Endothelial cell (in vitro differentiated cells): ENCODE measurements around the gene NAGLU. TPM values are rescaled to one million over a fixed set of nuclear protein-coding genes. Genes with fewer than 3 reads are reported as not detected.
A peak's percentile ranks its signal among the peaks of the same experiment; 100 is the strongest.

Experiments
- DNase-seq: peaks from one replicate; pipeline ENCODE4 v3.0.0; 2021; ENCODE audit warnings: low spot score
- H3K27ac Mint-ChIP-seq: one replicate; pipeline ENCODE4 v1.8.0; 2021; ENCODE audit warnings: mixed read lengths, inconsistent platforms; ENCODE audit not compliant: unreplicated experiment
- H3K27me3 Mint-ChIP-seq: one replicate; pipeline ENCODE4 v1.8.0; 2021; ENCODE audit warnings: mild to moderate bottlenecking, moderate library complexity, mixed read lengths, inconsistent platforms; ENCODE audit not compliant: unreplicated experiment
- H3K36me3 Mint-ChIP-seq: one replicate; pipeline ENCODE4 v1.8.0; 2021; ENCODE audit warnings: mild to moderate bottlenecking, low read depth, mixed read lengths, inconsistent platforms; ENCODE audit not compliant: unreplicated experiment
- H3K4me1 Mint-ChIP-seq: one replicate; pipeline ENCODE4 v1.8.0; 2021; ENCODE audit warnings: mild to moderate bottlenecking, mixed read lengths, inconsistent platforms; ENCODE audit not compliant: unreplicated experiment
- H3K4me3 Mint-ChIP-seq: one replicate; pipeline ENCODE4 v1.8.0; 2021; ENCODE audit warnings: mild to moderate bottlenecking, mixed read lengths, inconsistent platforms; ENCODE audit not compliant: unreplicated experiment
- H3K9me3 Mint-ChIP-seq: one replicate; pipeline ENCODE4 v1.8.0; 2021; ENCODE audit warnings: mixed read lengths, inconsistent platforms; ENCODE audit not compliant: unreplicated experiment
- total RNA-seq: library from RNA; stranded (reverse); fragmentation: NEBNext Ultra II Directional; extraction: Animal tissue kit (Norgen Biotek cat#: 25700); gene quantifications from one replicate; pipeline ENCODE4 v1.2.1, GENCODE V29; 2021; ENCODE audit not compliant: unreplicated experiment
- TF ChIP-seq, protein P1 (sequence below): fragments of 200-600 bp; sonication (generic); IDR thresholded peaks from one replicate; pipeline ENCODE4 v1.5.0; 2021; ENCODE audit warnings: antibody characterized with exemption; ENCODE audit not compliant: unreplicated experiment

NAGLU gene
- total RNA-seq, 1 donor from 2014 or later, result 24.2 TPM

DNA sequence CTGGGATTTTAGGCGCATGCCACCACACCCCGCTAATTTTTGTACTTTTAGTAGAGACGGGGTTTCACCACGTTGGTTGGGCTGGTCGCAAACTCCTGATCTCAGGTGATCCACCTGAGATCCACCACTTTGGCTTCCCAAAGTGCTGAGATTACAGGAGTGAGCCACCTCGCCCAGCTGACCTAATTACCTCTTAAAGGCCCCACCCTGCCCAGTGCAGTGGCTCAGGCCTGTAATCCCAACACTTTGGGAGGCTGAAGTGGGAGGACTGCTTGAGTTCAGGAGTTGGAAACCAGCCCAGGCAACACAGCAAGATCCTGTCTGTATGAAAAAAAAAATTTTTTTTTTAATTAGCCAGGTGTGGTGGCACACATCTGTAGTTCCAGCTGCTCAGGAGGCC lies 23.0 kb downstream of the NAGLU start:
- H3K36me3 Mint-ChIP-seq, result no peaks in the 10 kb centered on the region
- TF ChIP-seq, protein P1, sequence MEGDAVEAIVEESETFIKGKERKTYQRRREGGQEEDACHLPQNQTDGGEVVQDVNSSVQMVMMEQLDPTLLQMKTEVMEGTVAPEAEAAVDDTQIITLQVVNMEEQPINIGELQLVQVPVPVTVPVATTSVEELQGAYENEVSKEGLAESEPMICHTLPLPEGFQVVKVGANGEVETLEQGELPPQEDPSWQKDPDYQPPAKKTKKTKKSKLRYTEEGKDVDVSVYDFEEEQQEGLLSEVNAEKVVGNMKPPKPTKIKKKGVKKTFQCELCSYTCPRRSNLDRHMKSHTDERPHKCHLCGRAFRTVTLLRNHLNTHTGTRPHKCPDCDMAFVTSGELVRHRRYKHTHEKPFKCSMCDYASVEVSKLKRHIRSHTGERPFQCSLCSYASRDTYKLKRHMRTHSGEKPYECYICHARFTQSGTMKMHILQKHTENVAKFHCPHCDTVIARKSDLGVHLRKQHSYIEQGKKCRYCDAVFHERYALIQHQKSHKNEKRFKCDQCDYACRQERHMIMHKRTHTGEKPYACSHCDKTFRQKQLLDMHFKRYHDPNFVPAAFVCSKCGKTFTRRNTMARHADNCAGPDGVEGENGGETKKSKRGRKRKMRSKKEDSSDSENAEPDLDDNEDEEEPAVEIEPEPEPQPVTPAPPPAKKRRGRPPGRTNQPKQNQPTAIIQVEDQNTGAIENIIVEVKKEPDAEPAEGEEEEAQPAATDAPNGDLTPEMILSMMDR, result no peak
- H3K27me3 Mint-ChIP-seq, result peaks cover 12% of the 10 kb centered on the region
- H3K4me3 Mint-ChIP-seq, result no peak overlapping the region
- H3K9me3 Mint-ChIP-seq, result no peaks in the 10 kb centered on the region
- H3K27ac Mint-ChIP-seq, result peak overlapping the region; percentile 55
- H3K4me1 Mint-ChIP-seq, result peaks cover 36% of the 10 kb centered on the region
- no peak for DNase-seq

DNA sequence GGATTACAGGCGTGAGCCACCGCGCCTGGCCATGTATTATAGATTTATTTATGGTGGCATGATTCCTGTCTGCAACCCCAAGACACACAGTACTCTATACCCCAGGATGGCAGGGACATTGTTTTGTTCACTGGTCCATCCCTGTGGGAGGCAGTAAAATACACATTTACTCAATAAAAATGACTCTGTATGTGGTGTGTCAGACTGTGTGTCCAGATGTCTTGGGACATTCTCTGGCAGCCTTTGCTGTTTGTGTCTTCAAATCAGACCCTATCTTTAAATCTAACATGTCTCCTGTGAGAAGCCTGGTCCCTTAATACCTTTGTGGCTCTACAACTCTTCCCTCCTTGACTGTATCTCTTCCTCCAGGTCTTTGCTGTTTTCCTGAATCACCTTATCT lies 24.2 kb downstream of the NAGLU start:
- peaks cover 11% of the 10 kb centered on the region for H3K27me3 Mint-ChIP-seq
- H3K9me3 Mint-ChIP-seq, result no peaks in the 10 kb centered on the region
- H3K36me3 Mint-ChIP-seq, result no peaks in the 10 kb centered on the region
- H3K4me1 Mint-ChIP-seq, result peaks cover 33% of the 10 kb centered on the region
- H3K4me3 Mint-ChIP-seq, result peak overlapping the region; percentile 83
- no peak for DNase-seq
- H3K27ac Mint-ChIP-seq, result peak overlapping the region; percentile 49
- TF ChIP-seq, protein P1, result no peak

DNA sequence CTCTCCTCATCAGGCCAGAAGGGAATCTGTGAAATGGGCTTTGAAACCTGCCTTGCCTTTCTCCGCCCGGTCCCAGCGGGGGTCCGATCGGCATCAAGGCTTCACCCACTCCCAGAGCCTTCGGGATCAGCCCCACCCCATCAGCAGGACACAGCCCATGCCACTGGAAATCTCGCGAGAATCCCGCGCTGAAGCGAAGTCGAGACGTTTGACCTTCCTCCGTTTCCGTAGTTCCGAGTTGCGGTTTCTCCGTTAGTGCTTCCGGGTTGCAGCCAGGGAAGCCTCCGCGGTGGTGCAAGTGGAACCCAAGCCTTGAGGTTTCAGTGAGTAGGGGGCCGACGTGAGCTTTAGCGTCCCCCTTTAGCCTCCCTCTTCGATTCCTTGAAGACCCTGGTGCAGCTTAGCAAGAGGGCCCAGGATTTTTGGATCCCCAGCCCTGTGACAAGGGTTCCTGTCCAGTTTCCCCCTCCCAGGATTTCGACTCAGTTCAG lies 25.9 kb downstream of the NAGLU start, which contains the start of gene COASY:
TSS of gene COASY (plus strand) at position 252 of the 491 bp plus-strand sequence. CDS start 475 bp downstream, outside the sequence.
- TF ChIP-seq, protein P1, result no peak
- peaks cover 29% of the 10 kb centered on the region for H3K4me1 Mint-ChIP-seq
- peaks cover 11% of the 10 kb centered on the region for H3K27me3 Mint-ChIP-seq
- H3K9me3 Mint-ChIP-seq, result no peaks in the 10 kb centered on the region
- H3K27ac Mint-ChIP-seq, result peak within 1 kb of the TSS; percentile 94
- H3K4me3 Mint-ChIP-seq, result peak within 1 kb of the TSS; percentile 95
- DNase-seq, result peak; percentile 93
- peaks cover 4% of the 10 kb centered on the region for H3K36me3 Mint-ChIP-seq

DNA sequence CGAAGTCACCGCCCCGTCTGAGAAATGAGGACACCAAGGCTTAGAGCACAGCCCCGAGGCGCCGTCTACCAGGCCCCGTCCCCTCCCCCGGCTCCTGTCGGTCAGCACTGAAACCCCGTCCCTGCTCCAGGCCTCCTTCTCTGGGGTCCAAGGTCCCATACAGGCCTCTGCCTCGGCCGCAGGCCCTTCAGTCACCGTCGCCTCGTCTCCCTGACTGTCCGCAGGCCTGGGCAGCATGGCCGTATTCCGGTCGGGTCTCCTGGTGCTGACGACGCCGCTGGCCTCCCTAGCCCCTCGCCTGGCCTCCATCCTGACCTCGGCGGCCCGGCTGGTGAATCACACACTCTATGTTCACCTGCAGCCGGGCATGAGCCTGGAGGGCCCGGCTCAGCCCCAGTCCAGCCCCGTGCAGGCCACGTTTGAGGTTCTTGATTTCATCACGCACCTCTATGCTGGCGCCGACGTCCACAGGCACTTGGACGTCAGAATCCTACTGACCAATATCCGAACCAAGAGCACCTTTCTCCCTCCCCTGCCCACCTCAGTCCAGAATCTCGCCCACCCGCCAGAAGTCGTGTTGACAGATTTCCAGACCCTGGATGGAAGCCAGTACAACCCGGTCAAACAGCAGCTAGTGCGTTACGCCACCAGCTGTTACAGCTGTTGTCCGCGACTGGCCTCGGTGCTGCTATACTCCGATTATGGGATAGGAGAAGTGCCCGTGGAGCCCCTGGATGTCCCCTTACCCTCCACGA lies 26.5 kb downstream of the NAGLU start:
- Mint-ChIP-seq H3K27ac (peak overlapping the region; percentile 94), H3K4me3 (peak overlapping the region; percentile 95), H3K9me3 (no peaks in the 10 kb centered on the region), H3K27me3 (peaks cover 11% of the 10 kb centered on the region), H3K36me3 (peaks cover 4% of the 10 kb centered on the region), H3K4me1 (peaks cover 26% of the 10 kb centered on the region)
- TF ChIP-seq, protein P1, result no peak
- DNase-seq, result peak; percentile 22

DNA sequence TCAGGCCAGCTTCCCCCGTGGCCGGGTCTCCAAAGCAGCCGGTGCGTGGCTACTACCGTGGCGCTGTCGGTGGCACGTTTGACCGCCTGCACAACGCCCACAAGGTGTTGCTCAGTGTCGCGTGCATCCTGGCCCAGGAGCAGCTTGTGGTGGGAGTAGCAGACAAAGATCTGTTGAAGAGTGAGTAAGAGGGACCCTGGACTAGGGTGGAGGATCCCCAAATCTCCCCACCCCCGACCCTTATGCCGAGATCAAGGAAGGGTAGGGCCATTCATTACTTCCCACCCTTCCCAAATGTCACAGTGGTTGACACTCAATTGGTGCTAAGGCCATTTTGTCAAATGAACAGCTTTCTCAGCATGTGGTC lies 27.1 kb downstream of the NAGLU start:
- TF ChIP-seq, protein P1, result no peak
- H3K4me1 Mint-ChIP-seq, result peaks cover 30% of the 10 kb centered on the region
- peaks cover 13% of the 10 kb centered on the region for H3K27me3 Mint-ChIP-seq
- peak overlapping the region; percentile 94 for H3K27ac Mint-ChIP-seq
- H3K36me3 Mint-ChIP-seq, result peaks cover 4% of the 10 kb centered on the region
- H3K9me3 Mint-ChIP-seq, result no peaks in the 10 kb centered on the region
- no peak for DNase-seq
- peak overlapping the region; percentile 95 for H3K4me3 Mint-ChIP-seq
